Central memory CD8-positive, alpha-beta T cell (primary cell): ENCODE measurements around the gene GALNTL6.
"Not testable (repeated sequence)": the region's sequence is repeated elsewhere in the genome, so short reads cannot be mapped to it uniquely, and the experiment has no call there.

Source experiments
- ATAC-seq: fragments of 150-1000 bp; cut with Tn5 transposase; replicated peaks from 2 replicates; pipeline ENCODE4 v1.10.0; 2022; ENCODE audit warnings: mild to moderate bottlenecking, moderate FRiP score, moderate number of reproducible peaks; ENCODE audit not compliant: poor library complexity, severe bottlenecking; ENCODE audit errors: extremely low read depth
- DNase-seq, 2 donors: peaks; one replicate each; pipeline ENCODE4 v3.0.0; 2021; ENCODE audit warnings: low spot score in 2 of 2
- H3K27ac Mint-ChIP-seq: one replicate; pipeline ENCODE4 v1.8.0; 2022; ENCODE audit warnings: low read depth, mild to moderate bottlenecking, moderate library complexity, mixed read lengths
- H3K27me3 Mint-ChIP-seq: one replicate; pipeline ENCODE4 v1.8.0; 2022; ENCODE audit warnings: mixed read lengths
- H3K36me3 Mint-ChIP-seq: one replicate; pipeline ENCODE4 v1.8.0; 2022; ENCODE audit warnings: mild to moderate bottlenecking, moderate library complexity, mixed read lengths; ENCODE audit not compliant: insufficient read depth
- H3K4me1 Mint-ChIP-seq: one replicate; pipeline ENCODE4 v1.8.0; 2022; ENCODE audit warnings: mixed read lengths
- H3K4me3 Mint-ChIP-seq: one replicate; pipeline ENCODE4 v1.8.0; 2022; ENCODE audit warnings: mild to moderate bottlenecking, moderate library complexity, mixed read lengths
- H3K9me3 Mint-ChIP-seq: one replicate; pipeline ENCODE4 v1.8.0; 2022; ENCODE audit warnings: mixed read lengths

The GALNTL6 gene

GRCh38 chr4:173002830-173003561 is 1189.8 kb downstream of the GALNTL6 start:
- Mint-ChIP-seq H3K9me3 (no peaks in the 10 kb centered on the region), H3K4me3 (no peak overlapping the region)

GRCh38 chr4:173005912-173006633 is 1192.9 kb downstream of the GALNTL6 start:
- ATAC-seq, result no peak
- H3K4me1 Mint-ChIP-seq, result no peaks in the 10 kb centered on the region
- H3K36me3 Mint-ChIP-seq, result no peaks in the 10 kb centered on the region
- DNase-seq, result no peak
- no peak overlapping the region for H3K27ac Mint-ChIP-seq
- no peak overlapping the region for H3K4me3 Mint-ChIP-seq
- no peaks in the 10 kb centered on the region for H3K27me3 Mint-ChIP-seq
- no peaks in the 10 kb centered on the region for H3K9me3 Mint-ChIP-seq

More at GRCh38 chr4:173002830-173003561, 1189.8 kb downstream of the GALNTL6 start:
- Mint-ChIP-seq H3K27ac (no peak overlapping the region), H3K36me3 (no peaks in the 10 kb centered on the region), H3K4me1 (no peaks in the 10 kb centered on the region), H3K27me3 (peaks cover 4% of the 10 kb centered on the region)
- DNase-seq (no peak), ATAC-seq (no peak)

- Mint-ChIP-seq H3K4me1 (no peaks in the 10 kb centered on the region), H3K36me3 (no peaks in the 10 kb centered on the region), H3K4me3 (no peak overlapping the region), H3K9me3 (no peaks in the 10 kb centered on the region), H3K27ac (no peak overlapping the region), H3K27me3 (no peaks in the 10 kb centered on the region)
- DNase-seq, result no peak
- ATAC-seq, result no peak
These were observed 1195.2 kb downstream of the GALNTL6 start for GRCh38 chr4:173008436-173008835.

GRCh38 chr4:173009129-173009823 is 1196.1 kb downstream of the GALNTL6 start:
- H3K4me3 Mint-ChIP-seq, result no peak overlapping the region
- H3K27me3 Mint-ChIP-seq, result no peaks in the 10 kb centered on the region
- H3K36me3 Mint-ChIP-seq, result no peaks in the 10 kb centered on the region
- no peak overlapping the region for H3K27ac Mint-ChIP-seq
- H3K4me1 Mint-ChIP-seq, result no peaks in the 10 kb centered on the region
- H3K9me3 Mint-ChIP-seq, result no peaks in the 10 kb centered on the region
- ATAC-seq (no peak), DNase-seq (no peak)

- no peak for ATAC-seq
- H3K27ac Mint-ChIP-seq, result no peak overlapping the region
- no peak for DNase-seq
- H3K27me3 Mint-ChIP-seq, result no peaks in the 10 kb centered on the region
- no peaks in the 10 kb centered on the region for H3K4me1 Mint-ChIP-seq
- H3K36me3 Mint-ChIP-seq, result no peaks in the 10 kb centered on the region
- no peaks in the 10 kb centered on the region for H3K9me3 Mint-ChIP-seq
- no peak overlapping the region for H3K4me3 Mint-ChIP-seq
These were observed 1199.4 kb downstream of the GALNTL6 start for GRCh38 chr4:173012608-173013007.

GRCh38 chr4:173013232-173013930 is 1200.2 kb downstream of the GALNTL6 start:
- Mint-ChIP-seq H3K27ac (no peak overlapping the region), H3K36me3 (no peaks in the 10 kb centered on the region), H3K9me3 (no peaks in the 10 kb centered on the region), H3K27me3 (no peaks in the 10 kb centered on the region), H3K4me3 (no peak overlapping the region), H3K4me1 (no peaks in the 10 kb centered on the region)
- DNase-seq (peak; percentile 22 to 28), ATAC-seq (no peak)

GRCh38 chr4:173014113-173014558 is 1200.9 kb downstream of the GALNTL6 start:
- Mint-ChIP-seq H3K4me3 (no peak overlapping the region), H3K27ac (no peak overlapping the region), H3K27me3 (no peaks in the 10 kb centered on the region), H3K36me3 (no peaks in the 10 kb centered on the region), H3K4me1 (no peaks in the 10 kb centered on the region), H3K9me3 (no peaks in the 10 kb centered on the region)
- DNase-seq (no peak), ATAC-seq (no peak)

- no peak overlapping the region for H3K27ac Mint-ChIP-seq
- H3K4me3 Mint-ChIP-seq, result no peak overlapping the region
- DNase-seq, result no peak
- no peaks in the 10 kb centered on the region for H3K4me1 Mint-ChIP-seq
- H3K27me3 Mint-ChIP-seq, result no peaks in the 10 kb centered on the region
- no peaks in the 10 kb centered on the region for H3K9me3 Mint-ChIP-seq
- H3K36me3 Mint-ChIP-seq, result no peaks in the 10 kb centered on the region
- ATAC-seq, result no peak
These were observed 1201.6 kb downstream of the GALNTL6 start for GRCh38 chr4:173014836-173015235.

GRCh38 chr4:173017802-173018201 is 1204.6 kb downstream of the GALNTL6 start:
- H3K4me1 Mint-ChIP-seq, result no peaks in the 10 kb centered on the region
- no peaks in the 10 kb centered on the region for H3K36me3 Mint-ChIP-seq
- DNase-seq, result no peak
- no peak overlapping the region for H3K27ac Mint-ChIP-seq
- peaks cover 9% of the 10 kb centered on the region for H3K27me3 Mint-ChIP-seq
- H3K4me3 Mint-ChIP-seq, result no peak overlapping the region
- H3K9me3 Mint-ChIP-seq, result no peaks in the 10 kb centered on the region
- no peak for ATAC-seq

- H3K4me1 Mint-ChIP-seq, result no peaks in the 10 kb centered on the region
- H3K36me3 Mint-ChIP-seq, result no peaks in the 10 kb centered on the region
- ATAC-seq (no peak), DNase-seq (no peak)
- no peak overlapping the region for H3K27ac Mint-ChIP-seq
- peaks cover 9% of the 10 kb centered on the region for H3K27me3 Mint-ChIP-seq
- no peak overlapping the region for H3K4me3 Mint-ChIP-seq
- no peaks in the 10 kb centered on the region for H3K9me3 Mint-ChIP-seq
These were observed 1205.2 kb downstream of the GALNTL6 start for GRCh38 chr4:173018446-173018845.

- no peak overlapping the region for H3K4me3 Mint-ChIP-seq
- DNase-seq, result no peak
- no peaks in the 10 kb centered on the region for H3K36me3 Mint-ChIP-seq
- no peaks in the 10 kb centered on the region for H3K4me1 Mint-ChIP-seq
- no peak overlapping the region for H3K27ac Mint-ChIP-seq
- peaks cover 9% of the 10 kb centered on the region for H3K27me3 Mint-ChIP-seq
- ATAC-seq, result no peak
- no peaks in the 10 kb centered on the region for H3K9me3 Mint-ChIP-seq
These were observed 1206.5 kb downstream of the GALNTL6 start for GRCh38 chr4:173019664-173020063.

- not testable (repeated sequence) for H3K9me3 Mint-ChIP-seq, DNase-seq, H3K27ac Mint-ChIP-seq, ATAC-seq, H3K27me3 Mint-ChIP-seq, H3K4me3 Mint-ChIP-seq, H3K36me3 Mint-ChIP-seq, H3K4me1 Mint-ChIP-seq
These were observed 1208.8 kb downstream of the GALNTL6 start for GRCh38 chr4:173021746-173022573.
